GM21526 (cell line): Measurements from ENCODE around the gene FOXRED2.
"Not testable (repeated sequence)": the region's sequence is repeated elsewhere in the genome, so short reads cannot be mapped to it uniquely, and the experiment has no call there.

Source experiments
- ATAC-seq: cut with Tn5 transposase; IDR thresholded peaks from one replicate; pipeline ENCODE4 v1.9.1; 2021; ENCODE audit warnings: moderate library complexity; ENCODE audit not compliant: unreplicated experiment, low FRiP score

The FOXRED2 gene

GRCh38 chr22:36520423-36520822 is 13.6 kb upstream of the FOXRED2 start:
- ATAC-seq: no peak

GRCh38 chr22:36519906-36520305 is 13.1 kb upstream of the FOXRED2 start:
- not testable (repeated sequence) for ATAC-seq

GRCh38 chr22:36514766-36515165 is 7.9 kb upstream of the FOXRED2 start:
- no peak for ATAC-seq

GRCh38 chr22:36512991-36513390 is 6.2 kb upstream of the FOXRED2 start:
- no peak for ATAC-seq

DNA sequence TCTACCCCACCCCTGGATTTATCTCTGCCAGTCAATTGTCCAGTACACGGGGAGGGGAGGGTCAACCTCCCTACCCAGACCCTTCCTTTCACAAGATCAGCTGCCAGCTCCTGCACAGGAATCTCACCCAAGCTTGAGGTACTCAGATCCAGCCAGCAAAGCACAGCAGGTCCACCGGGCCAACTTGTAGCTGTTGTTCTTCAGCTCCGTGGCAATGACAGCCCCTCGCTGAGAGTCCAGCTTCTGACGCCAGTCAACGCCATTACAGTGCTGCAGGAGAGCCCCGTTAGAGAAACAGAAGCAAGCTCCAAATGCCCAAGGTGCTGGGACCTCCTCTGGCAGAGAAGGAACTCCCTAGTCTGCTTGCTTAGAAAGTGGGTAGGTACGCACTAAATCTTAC is 5.5 kb upstream of the FOXRED2 start:
- ATAC-seq: no peak

- no peak for ATAC-seq
Measured at GRCh38 chr22:36510966-36511881, 4.4 kb upstream of the FOXRED2 start.

DNA sequence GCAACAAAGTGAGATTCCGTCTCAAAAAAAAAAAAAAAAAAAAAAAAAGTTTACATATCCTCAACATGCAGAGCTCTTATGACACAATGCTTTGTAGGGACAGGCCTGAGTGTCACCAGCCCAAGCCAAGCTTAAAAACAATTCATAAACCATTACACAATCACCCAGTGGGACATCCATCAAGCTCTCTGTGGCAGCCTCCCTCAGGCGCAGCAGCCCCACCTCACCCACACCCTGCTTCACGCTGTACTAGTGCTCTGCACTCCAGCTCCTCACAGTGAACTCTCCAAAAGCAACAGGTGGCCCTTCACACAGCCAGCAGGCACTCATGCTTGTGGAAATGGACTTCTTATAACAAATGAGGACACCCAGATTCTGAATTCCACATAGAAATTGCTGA is 3.5 kb upstream of the FOXRED2 start:
- ATAC-seq: no peak

- no peak for ATAC-seq
Measured at GRCh38 chr22:36507518-36508010, 724 bp upstream of the FOXRED2 start.

DNA sequence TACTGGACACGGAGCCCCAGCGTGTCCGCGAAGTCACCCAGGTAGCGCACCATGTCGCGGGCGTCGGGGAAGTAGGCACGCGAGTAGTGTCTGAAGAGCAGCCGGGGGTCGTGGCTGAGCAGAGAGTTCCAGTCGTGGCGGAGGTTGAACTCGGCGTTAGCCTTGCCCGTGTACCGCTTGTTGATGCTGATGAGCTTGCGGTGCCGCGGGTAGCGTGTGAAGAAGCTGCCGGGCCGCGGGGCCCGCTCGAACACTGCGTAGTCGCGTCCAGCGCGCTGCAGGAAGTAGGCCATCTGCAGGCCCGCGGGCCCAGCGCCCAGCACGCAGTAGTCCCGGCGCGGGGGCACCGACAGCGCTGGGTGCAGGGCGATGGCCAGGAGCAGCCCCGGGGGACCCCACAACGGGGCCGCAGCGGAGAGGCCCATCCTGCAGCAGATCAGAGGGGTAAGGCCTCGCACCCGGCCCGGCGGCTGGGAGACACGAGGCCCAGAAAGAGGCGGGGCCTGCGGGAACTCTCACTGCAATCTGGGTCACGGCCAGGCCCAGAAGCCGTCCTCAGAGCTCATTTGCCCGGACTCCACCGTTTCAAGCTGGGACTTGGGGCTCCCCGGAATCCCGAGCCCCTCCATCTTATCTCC is 723 bp downstream of the FOXRED2 start:
- ATAC-seq: no peak

- ATAC-seq: no peak
Measured at GRCh38 chr22:36497910-36498665, 8.8 kb downstream of the FOXRED2 start.

DNA sequence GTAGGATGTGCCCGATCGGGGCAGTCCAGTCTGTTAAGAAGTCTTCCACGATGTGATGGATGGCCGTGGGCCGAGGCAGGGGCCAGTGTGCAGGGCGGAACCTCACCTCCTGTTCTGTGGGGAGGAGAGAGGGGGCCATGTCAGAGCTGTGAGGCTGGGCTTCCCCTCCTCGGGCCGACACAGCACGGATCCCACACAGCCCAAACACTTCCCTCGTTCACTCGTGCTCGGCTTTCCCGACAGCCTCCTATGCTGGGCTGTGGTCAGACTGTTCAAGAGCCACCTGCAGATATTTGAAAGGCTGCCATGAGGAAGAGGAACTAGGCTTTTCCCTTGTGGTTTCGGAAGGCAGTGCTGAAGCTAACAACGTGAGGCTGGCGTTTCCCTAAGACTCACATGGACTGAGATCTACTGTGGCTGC is 13.1 kb downstream of the FOXRED2 start:
- ATAC-seq: peak; percentile 54

GRCh38 chr22:36492109-36492508 is 14.7 kb downstream of the FOXRED2 start:
- no peak for ATAC-seq

DNA sequence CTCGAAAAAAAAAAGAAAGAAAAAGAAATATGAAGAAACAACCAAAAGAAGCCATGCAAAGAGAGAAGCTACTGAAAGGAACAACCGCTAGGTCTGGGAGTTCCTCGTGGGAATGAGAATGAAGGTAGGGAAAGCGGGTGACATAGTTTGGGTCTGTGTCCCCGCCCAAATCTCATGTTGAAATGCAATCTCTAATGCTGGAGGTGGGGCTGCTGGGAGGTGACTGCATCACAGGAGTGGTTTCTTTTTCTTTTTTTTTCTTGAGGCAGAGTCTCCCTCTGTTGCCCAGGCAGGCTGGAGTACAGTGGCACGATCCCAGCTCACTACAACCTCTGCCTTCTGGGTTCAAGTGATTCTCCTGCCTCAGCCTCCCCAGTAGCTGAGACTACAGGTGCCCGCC is 15.7 kb downstream of the FOXRED2 start:
- ATAC-seq: no peak

DNA sequence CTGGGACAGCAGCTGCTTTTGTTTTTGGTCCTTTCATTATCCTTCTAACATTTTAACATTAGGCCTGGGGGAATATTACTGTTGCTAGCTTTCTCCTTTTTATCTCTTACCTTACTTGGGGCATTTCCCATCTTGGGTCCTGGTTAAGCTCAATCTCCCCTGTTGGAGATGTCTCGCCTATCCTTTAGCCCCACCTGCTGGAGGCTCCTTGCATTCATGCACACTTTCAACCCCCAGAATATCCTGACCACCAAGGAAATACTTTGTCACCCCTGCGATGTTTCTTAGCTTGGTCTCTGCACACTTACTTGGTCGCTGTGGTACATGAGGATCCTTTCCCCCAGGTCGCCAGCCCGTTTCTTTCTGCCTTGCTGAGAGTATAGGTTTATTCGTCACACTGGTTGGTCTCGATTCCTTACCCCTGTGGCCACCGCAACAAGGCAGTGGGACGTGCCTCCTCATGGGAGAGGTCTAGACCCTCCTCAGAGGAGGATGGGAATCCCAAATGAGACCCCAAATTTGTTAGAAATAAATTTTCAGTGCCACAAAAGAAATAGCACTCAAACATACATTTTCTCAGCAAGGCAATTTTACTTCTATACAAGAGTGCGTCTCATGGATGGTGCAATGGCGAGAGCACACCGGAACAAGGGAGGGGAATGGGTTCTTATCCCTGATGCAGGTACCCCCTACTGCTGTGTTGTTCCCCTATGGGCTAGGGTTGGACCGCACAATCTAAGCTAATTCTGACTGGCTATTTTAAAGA is 20.0 kb downstream of the FOXRED2 start:
- ATAC-seq: no peak

DNA sequence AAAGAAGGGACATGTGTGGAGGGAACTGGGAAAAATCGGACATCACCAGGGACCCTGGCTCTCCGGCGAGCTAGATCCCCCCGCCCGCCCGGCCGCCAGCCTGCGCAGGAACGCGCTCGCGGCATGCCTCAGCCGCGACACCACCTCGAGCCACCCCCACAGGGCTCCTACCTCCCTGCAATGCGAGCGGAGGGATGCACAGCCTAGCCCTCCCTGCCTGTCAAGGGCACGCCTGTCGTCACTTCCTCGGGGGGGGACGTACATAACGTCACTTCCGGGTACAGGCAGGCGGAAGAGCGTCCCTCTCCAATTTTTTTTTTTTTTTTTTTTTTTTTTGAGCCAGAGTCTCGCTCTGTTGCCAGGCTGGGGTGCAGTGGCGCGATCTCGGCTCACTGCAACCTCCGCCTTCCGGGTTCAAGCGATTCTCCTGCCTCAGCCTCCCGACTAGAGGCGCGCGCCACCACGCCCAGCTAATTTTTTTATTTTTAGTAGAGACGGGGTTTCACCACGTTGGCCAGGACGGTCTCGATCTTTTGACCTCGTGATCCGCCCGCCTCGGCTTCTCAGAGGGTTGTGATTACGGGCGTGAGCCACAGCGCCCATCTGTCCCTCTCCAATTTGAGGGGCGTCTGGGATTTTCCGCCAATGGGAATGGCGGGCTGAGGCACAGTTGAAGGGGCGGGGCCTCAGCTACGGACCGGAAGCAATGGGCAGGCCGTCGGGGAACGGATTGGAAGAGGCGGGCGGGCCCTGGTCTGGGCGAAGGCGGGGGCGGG is 25.3 kb downstream of the FOXRED2 start, which contains the start of gene TXN2:
Gene TXN2, minus strand, starts transcription at position 248 of the 776 bp plus-strand sequence. CDS start 803 bp downstream, outside the sequence.
- peak; percentile 64 for ATAC-seq

DNA sequence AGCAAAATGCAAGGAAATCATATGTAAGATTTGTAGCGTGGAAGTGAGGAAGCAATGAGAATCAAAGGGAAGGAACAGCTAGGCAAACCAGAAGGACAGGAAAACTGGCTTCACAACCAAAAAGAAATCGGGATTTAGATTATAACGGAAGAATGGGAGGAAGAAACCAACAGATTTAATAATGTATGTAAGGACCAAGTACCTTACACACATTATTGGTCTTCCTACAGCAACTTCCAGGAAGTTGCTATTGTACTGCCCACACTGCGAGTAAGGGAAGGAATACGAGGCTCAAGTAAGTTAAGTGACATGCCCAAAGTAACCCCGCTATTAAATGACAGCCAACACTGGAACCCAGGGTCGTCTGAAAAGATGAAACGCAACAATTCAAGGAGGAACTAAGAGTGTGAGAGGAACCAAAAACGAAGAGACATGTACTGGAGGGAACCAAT is 25.9 kb downstream of the FOXRED2 start:
- ATAC-seq: no peak

- no peak for ATAC-seq
Measured at GRCh38 chr22:36478966-36479365, 27.9 kb downstream of the FOXRED2 start.

DNA sequence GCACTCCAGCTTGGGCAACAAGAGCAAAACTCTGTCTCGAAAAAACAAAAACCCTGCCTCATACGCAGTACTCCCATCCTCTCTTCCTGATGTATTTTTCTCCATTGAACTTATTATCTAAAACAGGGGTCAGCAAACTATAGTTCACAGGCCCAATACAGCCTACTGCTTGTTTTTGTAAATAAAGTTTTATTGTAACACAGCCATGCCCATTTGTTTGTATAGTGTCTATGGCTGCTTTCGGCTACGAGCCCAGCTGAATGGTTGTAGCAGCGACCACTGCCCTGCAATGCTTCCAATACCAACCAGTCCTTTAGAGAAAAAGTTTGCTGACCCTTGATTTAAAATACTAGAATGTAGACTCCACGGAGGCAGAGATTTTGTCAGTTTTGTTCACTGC is 31.5 kb downstream of the FOXRED2 start:
- no peak for ATAC-seq

GRCh38 chr22:36472689-36473088 is 34.2 kb downstream of the FOXRED2 start:
- ATAC-seq: no peak
